Liver (tissue), 9 donors: ENCODE results near the gene NELL1. TPM values are rescaled to one million over a fixed set of nuclear protein-coding genes. Genes with fewer than 3 reads are reported as not detected.

Experiments
- DNase-seq: peaks from one replicate; pipeline ENCODE4 v3.0.0-alpha.2; 2017; ENCODE audit warnings: low spot score
- H3K27ac ChIP-seq, 2 donors: one replicate each; pipeline ENCODE4 v1.7.0; 2013; ENCODE audit warnings: inconsistent platforms in 2 of 2, low read length in 2 of 2, control low read depth in 1 of 2, low read depth in 1 of 2, mild to moderate bottlenecking in 1 of 2
- H3K27me3 ChIP-seq, 4 donors: one replicate each; pipeline versions ENCODE4 v1.6.1 to v1.7.0; 2013; ENCODE audit warnings: low read length in 3 of 4, inconsistent platforms in 1 of 4, mild to moderate bottlenecking in 1 of 4, moderate library complexity in 1 of 4; ENCODE audit not compliant: control insufficient read depth in 4 of 4, insufficient read depth in 4 of 4
- H3K36me3 ChIP-seq, 4 donors: one replicate each; pipeline versions ENCODE4 v1.6.1 to v1.7.0; 2013; ENCODE audit warnings: low read length in 3 of 4, mild to moderate bottlenecking in 3 of 4, low read depth in 1 of 4, moderate library complexity in 1 of 4; ENCODE audit not compliant: control insufficient read depth in 4 of 4, insufficient read depth in 3 of 4
- H3K4me1 ChIP-seq, 4 donors: one replicate each; pipeline versions ENCODE4 v1.6.1 to v1.7.0; 2013; ENCODE audit warnings: low read length in 3 of 4, mild to moderate bottlenecking in 3 of 4, moderate library complexity in 1 of 4; ENCODE audit not compliant: control insufficient read depth in 4 of 4, insufficient read depth in 4 of 4
- H3K4me3 ChIP-seq, 3 donors: one replicate each; pipeline versions ENCODE4 v1.6.1 to v1.7.0; 2013; ENCODE audit warnings: low read length in 3 of 3, control low read depth in 1 of 3, low read depth in 1 of 3, mild to moderate bottlenecking in 1 of 3
- H3K9ac ChIP-seq, 2 donors: one replicate each; pipeline ENCODE4 v1.7.0; 2013; ENCODE audit warnings: low read length in 2 of 2, mild to moderate bottlenecking in 2 of 2, moderate library complexity in 2 of 2, control low read depth in 1 of 2, low read depth in 1 of 2
- H3K9me3 ChIP-seq, 4 donors: one replicate each; pipeline versions ENCODE4 v1.6.1 to v1.7.0; 2013; ENCODE audit warnings: low read length in 3 of 4; ENCODE audit not compliant: control insufficient read depth in 4 of 4
- ATF3 ChIP-seq: IDR thresholded peaks from 2 replicates; pipeline ENCODE4 v1.6.1; 2016; ENCODE audit warnings: antibody characterized with exemption
- CTCF ChIP-seq: fragments of 150-350 bp; IDR thresholded peaks from 2 replicates; pipeline ENCODE4 v1.5.1; 2017; ENCODE audit warnings: improper control_type of control experiment, low read depth, low read length; ENCODE audit not compliant: missing input control
- EGR1 ChIP-seq, 2 donors: IDR thresholded peaks; 2 replicates each; pipeline ENCODE4 v1.6.1; 2016 to 2018; ENCODE audit warnings: antibody characterized with exemption in 2 of 2, low read depth in 2 of 2
- FOXA1 ChIP-seq: IDR thresholded peaks from 2 replicates; pipeline ENCODE4 v1.6.1; 2016; ENCODE audit warnings: antibody characterized with exemption
- FOXA2 ChIP-seq: IDR thresholded peaks from 2 replicates; pipeline ENCODE4 v1.6.1; 2016; ENCODE audit warnings: antibody characterized with exemption
- GABPA ChIP-seq, 2 donors: IDR thresholded peaks in 1 of 2; conservative IDR thresholded peaks in 1 of 2; 2 replicates each; pipeline ENCODE4 v1.6.1; 2016; ENCODE audit warnings: antibody characterized with exemption in 2 of 2, mild to moderate bottlenecking in 1 of 2, moderate library complexity in 1 of 2
- HNF4A ChIP-seq, 2 donors: conservative IDR thresholded peaks; 2 replicates each; pipeline ENCODE4 v1.6.1; 2016; ENCODE audit warnings: antibody characterized with exemption in 2 of 2, mild to moderate bottlenecking in 2 of 2
- HNF4G ChIP-seq: IDR thresholded peaks from 2 replicates; pipeline ENCODE4 v1.6.1; 2016; ENCODE audit warnings: antibody characterized with exemption
- JUND ChIP-seq, 2 donors: IDR thresholded peaks; 2 replicates each; pipeline ENCODE4 v1.6.1; 2016; ENCODE audit warnings: antibody characterized with exemption in 2 of 2
- MAX ChIP-seq: IDR thresholded peaks from 2 replicates; pipeline ENCODE4 v1.6.1; 2016; ENCODE audit warnings: antibody characterized with exemption
- NR2F2 ChIP-seq: IDR thresholded peaks from 2 replicates; pipeline ENCODE4 v1.6.1; 2016; ENCODE audit warnings: antibody characterized with exemption
- RAD21 ChIP-seq, 2 donors: IDR thresholded peaks; 2 replicates each; pipeline ENCODE4 v1.6.1; 2016; ENCODE audit warnings: antibody characterized with exemption in 2 of 2, mild to moderate bottlenecking in 2 of 2
- REST ChIP-seq: IDR thresholded peaks from 2 replicates; pipeline ENCODE4 v1.6.1; 2016; ENCODE audit warnings: antibody characterized with exemption, mild to moderate bottlenecking
- RXRA ChIP-seq, 2 donors: IDR thresholded peaks; 2 replicates each; pipeline ENCODE4 v1.6.1; 2017 to 2018; ENCODE audit warnings: antibody characterized with exemption in 2 of 2, mild to moderate bottlenecking in 1 of 2
- SP1 ChIP-seq: IDR thresholded peaks from 2 replicates; pipeline ENCODE4 v1.6.1; 2018; ENCODE audit warnings: antibody characterized with exemption, mild to moderate bottlenecking
- TAF1 ChIP-seq: conservative IDR thresholded peaks from 2 replicates; pipeline ENCODE4 v1.6.1; 2016; ENCODE audit warnings: antibody characterized with exemption, mild to moderate bottlenecking
- YY1 ChIP-seq: IDR thresholded peaks from 2 replicates; pipeline ENCODE4 v1.6.1; 2016; ENCODE audit warnings: antibody characterized with exemption, mild to moderate bottlenecking
- ZBTB33 ChIP-seq: IDR thresholded peaks from 2 replicates; pipeline ENCODE4 v1.6.1; 2016; ENCODE audit warnings: antibody characterized with exemption
- WGBS: extraction: QIAGEN DNeasy Blood & Tissue Kit; methylation state at CpG from one replicate; pipeline ENCODE4 v1.1.7; 2013; 5-methylcytosine and 5-hydroxymethylcytosine counted together
- polyA plus RNA-seq, 2 donors: library from polyadenylated mRNA; stranded (reverse) in 1 of 2; unstranded in 1 of 2; fragments of 200-250 nt in 1 of 2; fragments of >200 nt in 1 of 2; fragmentation: Nextera tagmentation in 1 of 2; extraction: Ambion mirVana in 1 of 2; gene quantifications; one replicate each; pipeline versions ENCODE4 v1.2.1 to v1.2.3, GENCODE V29; 2013 to 2015
- total RNA-seq, 2 donors: library from RNA; depleted of rRNA; stranded (reverse); fragments of >200 nt; gene quantifications; one replicate each; pipeline ENCODE4 v1.2.3, GENCODE V29; 2014
- donor health status: healthy.
- donor health status: healthy.
- donor health status: healthy.
- donor health status: healthy.
- donor health status: healthy.

The NELL1 gene
- total and polyA plus RNA-seq, 4 donors: not detected

GRCh38 chr11:20933958-20934357 is 264.6 kb downstream of the NELL1 start:
- H3K27me3 ChIP-seq: no peaks in the 10 kb centered on the region
- H3K4me1 ChIP-seq: no peaks in the 10 kb centered on the region
- no peaks in the 10 kb centered on the region for H3K36me3 ChIP-seq
- H3K27ac ChIP-seq: no peak overlapping the region
- no peak overlapping the region for H3K9ac ChIP-seq
- TF ChIP-seq HNF4G: no peak
- no peak for TF ChIP-seq JUND (IDR thresholded peaks at IDR 0.05)
- no peak for TF ChIP-seq REST
- no peak for TF ChIP-seq RAD21 (IDR thresholded peaks at IDR 0.05)
- TF ChIP-seq RXRA (IDR thresholded peaks at IDR 0.05): no peak
- TF ChIP-seq HNF4A (conservative IDR thresholded peaks at IDR 0.05): no peak
- TF ChIP-seq YY1: no peak
- no peak for TF ChIP-seq SP1
- TF ChIP-seq GABPA (IDR thresholded peaks at IDR 0.05 in 1 of 2, conservative IDR thresholded peaks at IDR 0.05 in 1 of 2): no peak
- TF ChIP-seq CTCF: no peak
- no peak for TF ChIP-seq EGR1 (IDR thresholded peaks at IDR 0.05; ENCODE audit: low read depth in 2 of 2)
- TF ChIP-seq ZBTB33: no peak
- TF ChIP-seq TAF1: no peak
- TF ChIP-seq MAX: no peak
- TF ChIP-seq FOXA2: no peak
- no peak for TF ChIP-seq ATF3
- no peak for TF ChIP-seq NR2F2
- TF ChIP-seq FOXA1: no peak
- H3K9me3 ChIP-seq: peaks cover 0 to 5% (median 0%) of the 10 kb centered on the region in 4 donors
- H3K4me3 ChIP-seq: no peak overlapping the region
- no peak for DNase-seq
- 68% methylated on average over 3 of the region's 3 CpGs for WGBS
